ENCODE results near the gene PIK3R6.

The PIK3R6 gene

GRCh38 chr17:8867361-8867981 lies at the start of gene PIK3R6:
TSS of gene PIK3R6 (minus strand) at chr17:8867674. CDS start at chr17:8849794, 17,880 bp downstream.
- peak within 1 kb of the TSS; percentile 86 for H3K4me3 ChIP-seq (ENCODE audit: low read length, poor library complexity, severe bottlenecking)
- peaks cover 57% of the 10 kb centered on the region for H3K4me1 ChIP-seq (ENCODE audit: insufficient read depth, low read length, poor library complexity, severe bottlenecking)
- H3K79me2 ChIP-seq (ENCODE audit: insufficient read depth, low read length) = peaks cover 48% of the 10 kb centered on the region
- peak within 1 kb of the TSS; percentile 83 for H3K9ac ChIP-seq (ENCODE audit: low read depth, low read length, poor library complexity, severe bottlenecking)
- TF ChIP-seq EZH2phosphoT487 (IDR thresholded peaks at IDR 0.05; ENCODE audit: borderline replicate concordance) = no peak
- no peak for TF ChIP-seq CTCF (conservative IDR thresholded peaks at IDR 0.05; ENCODE audit: low read length)
- H3K9me3 ChIP-seq (ENCODE audit: insufficient read depth, low read depth, low read length) = no peaks in the 10 kb centered on the region
- no peaks in the 10 kb centered on the region for H3K27me3 ChIP-seq (ENCODE audit: insufficient read depth, low read length, poor library complexity, severe bottlenecking)
- H3K4me2 ChIP-seq (ENCODE audit: low read depth, low read length, poor library complexity, severe bottlenecking) = peak within 1 kb of the TSS; percentile 94
- peak within 1 kb of the TSS; percentile 75 for H2AFZ ChIP-seq (ENCODE audit: low read length)
- no peaks in the 10 kb centered on the region for H3K36me3 ChIP-seq (ENCODE audit: insufficient read depth, low read length)
- no peaks in the 10 kb centered on the region for H3F3A ChIP-seq (ENCODE audit: low read depth)
- H3K9me2 ChIP-seq (replicated peaks; ENCODE audit: low read depth, low read length) = no peaks in the 10 kb centered on the region
- no peaks in the 10 kb centered on the region for H4K20me1 ChIP-seq (ENCODE audit: insufficient read depth, low read length, poor library complexity, severe bottlenecking)

DNA sequence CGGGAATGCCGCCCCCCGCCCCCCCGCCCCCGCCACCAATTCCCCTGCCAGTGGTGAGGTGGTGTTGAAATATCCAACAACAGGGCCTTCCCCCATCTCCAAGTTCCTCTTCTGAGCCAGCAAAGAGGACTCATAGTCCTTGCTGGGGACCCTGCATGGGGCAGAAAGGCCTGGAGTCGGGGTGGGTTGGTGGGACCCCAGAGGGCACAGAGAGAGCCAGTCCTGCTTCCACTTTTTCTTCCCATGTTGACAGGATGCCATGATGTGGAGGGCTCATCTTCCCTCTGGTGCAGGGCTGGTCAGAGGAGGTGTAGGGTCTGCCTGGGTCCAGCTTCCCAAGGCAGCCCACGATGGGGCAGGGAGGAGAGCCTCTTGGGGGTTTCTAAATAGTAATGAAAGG lies 49.0 kb upstream of the PIK3R6 start:
- Histone ChIP-seq H3K36me3 (ENCODE audit: insufficient read depth, low read length) (0 out of 2 replicates have a peak, but pooled peaks cover 4% of the 10 kb centered on the region), H3K4me1 (ENCODE audit: insufficient read depth, low read length, poor library complexity, severe bottlenecking) (no peaks in the 10 kb centered on the region), H3K79me2 (ENCODE audit: insufficient read depth, low read length) (no peaks in the 10 kb centered on the region), H3K4me3 (ENCODE audit: low read length, poor library complexity, severe bottlenecking) (no peak overlapping the region), H3K9me3 (ENCODE audit: insufficient read depth, low read depth, low read length) (0 out of 2 replicates have a peak, but pooled peaks cover 3% of the 10 kb centered on the region), H3K27me3 (ENCODE audit: insufficient read depth, low read length, poor library complexity, severe bottlenecking) (no peaks in the 10 kb centered on the region), H3K9ac (ENCODE audit: low read depth, low read length, poor library complexity, severe bottlenecking) (no peak overlapping the region), H3F3A (ENCODE audit: low read depth) (no peaks in the 10 kb centered on the region), H3K4me2 (ENCODE audit: low read depth, low read length, poor library complexity, severe bottlenecking) (no peak overlapping the region), H3K9me2 (replicated peaks; ENCODE audit: low read depth, low read length) (no peaks in the 10 kb centered on the region), H4K20me1 (ENCODE audit: insufficient read depth, low read length, poor library complexity, severe bottlenecking) (no peaks in the 10 kb centered on the region), H2AFZ (ENCODE audit: low read length) (no peak overlapping the region)
- no peak for TF ChIP-seq CTCF (conservative IDR thresholded peaks at IDR 0.05; ENCODE audit: low read length)
- TF ChIP-seq EZH2phosphoT487 (IDR thresholded peaks at IDR 0.05; ENCODE audit: borderline replicate concordance) = no peak

DNA sequence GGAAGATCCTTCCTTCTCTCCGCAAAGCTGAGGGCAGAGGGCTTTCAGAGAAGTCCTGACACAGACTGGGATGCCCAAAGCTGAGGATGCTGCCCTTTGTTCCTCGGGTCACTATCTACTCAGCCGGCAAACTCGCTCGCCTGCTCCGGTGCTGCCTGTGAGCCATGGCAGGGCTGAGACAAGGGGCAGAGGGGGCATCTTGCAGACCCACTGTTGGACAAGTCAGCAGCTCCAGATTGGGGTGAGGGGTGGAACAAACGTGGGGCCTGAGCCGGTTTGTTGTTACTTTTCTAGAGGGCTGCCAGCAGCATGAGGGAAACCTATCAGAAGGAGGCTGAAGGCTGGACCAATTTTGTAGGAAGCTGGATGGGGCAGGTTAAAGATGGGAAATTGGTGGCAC lies 47.1 kb upstream of the PIK3R6 start:
- Histone ChIP-seq H3K4me1 (ENCODE audit: insufficient read depth, low read length, poor library complexity, severe bottlenecking) (no peaks in the 10 kb centered on the region), H3K36me3 (ENCODE audit: insufficient read depth, low read length) (peaks cover 13% of the 10 kb centered on the region; the same call in 1 of the 2 replicates), H3K4me3 (ENCODE audit: low read length, poor library complexity, severe bottlenecking) (no peak overlapping the region), H3K27me3 (ENCODE audit: insufficient read depth, low read length, poor library complexity, severe bottlenecking) (no peaks in the 10 kb centered on the region), H3K9me2 (replicated peaks; ENCODE audit: low read depth, low read length) (no peaks in the 10 kb centered on the region), H3K9me3 (ENCODE audit: insufficient read depth, low read depth, low read length) (0 out of 2 replicates have a peak, but pooled peaks cover 3% of the 10 kb centered on the region), H3F3A (ENCODE audit: low read depth) (no peaks in the 10 kb centered on the region), H3K9ac (ENCODE audit: low read depth, low read length, poor library complexity, severe bottlenecking) (no peak overlapping the region), H4K20me1 (ENCODE audit: insufficient read depth, low read length, poor library complexity, severe bottlenecking) (no peaks in the 10 kb centered on the region), H3K79me2 (ENCODE audit: insufficient read depth, low read length) (no peaks in the 10 kb centered on the region), H2AFZ (ENCODE audit: low read length) (no peak overlapping the region), H3K4me2 (ENCODE audit: low read depth, low read length, poor library complexity, severe bottlenecking) (no peak overlapping the region)
- TF ChIP-seq CTCF (conservative IDR thresholded peaks at IDR 0.05; ENCODE audit: low read length) = no peak
- TF ChIP-seq EZH2phosphoT487 (IDR thresholded peaks at IDR 0.05; ENCODE audit: borderline replicate concordance) = no peak
